Endothelial cell of umbilical vein (primary cell): ENCODE results near the gene RAB3B.

Experiments
- EZH2 ChIP-seq: IDR thresholded peaks from 2 replicates; pipeline ENCODE4 v1.6.1; 2012; ENCODE audit warnings: borderline replicate concordance, low read depth, mild to moderate bottlenecking, moderate library complexity, low read length, inconsistent platforms; ENCODE audit not compliant: severe bottlenecking
- GATA2 ChIP-seq: IDR thresholded peaks from 2 replicates; pipeline ENCODE4 v1.7.0; 2011; ENCODE audit warnings: low read depth, mild to moderate bottlenecking, moderate library complexity, mixed read lengths, low read length; ENCODE audit not compliant: insufficient read length, insufficient read depth
- JUN ChIP-seq: IDR thresholded peaks from 2 replicates; pipeline ENCODE4 v1.6.1; 2011; ENCODE audit warnings: borderline replicate concordance, low read depth; ENCODE audit not compliant: insufficient read length, insufficient read depth
- MYC ChIP-seq: IDR thresholded peaks from one replicate; pipeline ENCODE4 v1.6.1; 2011; ENCODE audit warnings: mild to moderate bottlenecking, low read depth, low read length
- POLR2A ChIP-seq: IDR thresholded peaks from 2 replicates; pipeline ENCODE4 v1.6.1; 2012; ENCODE audit warnings: low read depth, mild to moderate bottlenecking, control low read depth, low read length
- POLR2AphosphoS5 ChIP-seq: IDR thresholded peaks from 2 replicates; pipeline ENCODE4 v1.6.1; 2012; ENCODE audit warnings: low read depth, mild to moderate bottlenecking, control low read depth, low read length, moderate library complexity; ENCODE audit not compliant: insufficient read depth
- TF ChIP-seq, protein P1 (sequence below), 2 donors: IDR thresholded peaks; 1 replicate in 1 of 2; 2 replicates in 1 of 2; pipeline ENCODE4 v1.5.1; 2011; ENCODE audit warnings: low read length in 2 of 2, mild to moderate bottlenecking in 2 of 2, moderate library complexity in 2 of 2, control low read depth in 1 of 2, inconsistent platforms in 1 of 2, low read depth in 1 of 2; ENCODE audit not compliant: insufficient read depth in 1 of 2; ENCODE audit errors: extremely low read depth in 1 of 2
- TF ChIP-seq, protein P2 (sequence below): IDR thresholded peaks from 2 replicates; pipeline ENCODE4 v1.6.1; 2011; ENCODE audit not compliant: insufficient read depth, insufficient read length

- TF ChIP-seq, protein P1, sequence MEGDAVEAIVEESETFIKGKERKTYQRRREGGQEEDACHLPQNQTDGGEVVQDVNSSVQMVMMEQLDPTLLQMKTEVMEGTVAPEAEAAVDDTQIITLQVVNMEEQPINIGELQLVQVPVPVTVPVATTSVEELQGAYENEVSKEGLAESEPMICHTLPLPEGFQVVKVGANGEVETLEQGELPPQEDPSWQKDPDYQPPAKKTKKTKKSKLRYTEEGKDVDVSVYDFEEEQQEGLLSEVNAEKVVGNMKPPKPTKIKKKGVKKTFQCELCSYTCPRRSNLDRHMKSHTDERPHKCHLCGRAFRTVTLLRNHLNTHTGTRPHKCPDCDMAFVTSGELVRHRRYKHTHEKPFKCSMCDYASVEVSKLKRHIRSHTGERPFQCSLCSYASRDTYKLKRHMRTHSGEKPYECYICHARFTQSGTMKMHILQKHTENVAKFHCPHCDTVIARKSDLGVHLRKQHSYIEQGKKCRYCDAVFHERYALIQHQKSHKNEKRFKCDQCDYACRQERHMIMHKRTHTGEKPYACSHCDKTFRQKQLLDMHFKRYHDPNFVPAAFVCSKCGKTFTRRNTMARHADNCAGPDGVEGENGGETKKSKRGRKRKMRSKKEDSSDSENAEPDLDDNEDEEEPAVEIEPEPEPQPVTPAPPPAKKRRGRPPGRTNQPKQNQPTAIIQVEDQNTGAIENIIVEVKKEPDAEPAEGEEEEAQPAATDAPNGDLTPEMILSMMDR (IDR thresholded peaks at IDR 0.05; ENCODE audit: extremely low read depth in 1 of 2, insufficient read depth in 1 of 2, low read depth in 1 of 2, low read length in 2 of 2), result no peak
- TF ChIP-seq POLR2A (no peak), GATA2 (no peak), POLR2AphosphoS5 (no peak), EZH2 (no peak), JUN (no peak), MYC (no peak)
- TF ChIP-seq, protein P2, sequence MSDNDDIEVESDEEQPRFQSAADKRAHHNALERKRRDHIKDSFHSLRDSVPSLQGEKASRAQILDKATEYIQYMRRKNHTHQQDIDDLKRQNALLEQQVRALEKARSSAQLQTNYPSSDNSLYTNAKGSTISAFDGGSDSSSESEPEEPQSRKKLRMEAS, result no peak
Measured at GRCh38 chr1:51920130-51920529, 70.4 kb downstream of the RAB3B start.
